GM12878 (cell line): Measurements from ENCODE around the gene ZNF592.

Experiments
- CHD1 ChIP-seq: IDR thresholded peaks from 2 replicates; pipeline ENCODE4 v1.6.1; 2012; ENCODE audit warnings: low read depth, low read length, improper control_type of control experiment
- EZH2 ChIP-seq: IDR thresholded peaks from 2 replicates; pipeline ENCODE4 v1.6.1; 2012; ENCODE audit warnings: low read depth, mild to moderate bottlenecking, control low read depth, inconsistent platforms, low read length, borderline replicate concordance; ENCODE audit not compliant: control insufficient read depth
- FOS ChIP-seq: IDR thresholded peaks from 3 replicates; pipeline ENCODE4 v1.6.1; 2011; ENCODE audit warnings: borderline replicate concordance; ENCODE audit not compliant: insufficient read length; ENCODE audit errors: extremely low read depth
- JUND ChIP-seq: IDR thresholded peaks from 2 replicates; pipeline ENCODE4 v1.6.1; 2012; ENCODE audit warnings: low read depth, mild to moderate bottlenecking, low read length, improper control_type of control experiment, moderate library complexity
- RAD21 ChIP-seq: IDR thresholded peaks from 2 replicates; pipeline ENCODE4 v1.6.1; 2011; ENCODE audit warnings: mild to moderate bottlenecking, low read depth, low read length, moderate library complexity; ENCODE audit not compliant: insufficient read depth
- REST ChIP-seq: IDR thresholded peaks from 2 replicates; pipeline ENCODE4 v1.6.1; 2012; ENCODE audit warnings: mild to moderate bottlenecking, low read depth, low read length
- SMC3 ChIP-seq: IDR thresholded peaks from 2 replicates; pipeline ENCODE4 v1.6.1; 2011; ENCODE audit warnings: low read length, improper control_type of control experiment, borderline replicate concordance
- SUZ12 ChIP-seq: fragments of 200-600 bp; sonication (generic); IDR thresholded peaks from one replicate; pipeline ENCODE4 v1.6.1; 2018; ENCODE audit warnings: antibody characterized with exemption, mild to moderate bottlenecking; ENCODE audit not compliant: unreplicated experiment
- ZNF384 ChIP-seq: IDR thresholded peaks from 2 replicates; pipeline ENCODE4 v1.6.1; 2012; ENCODE audit warnings: low read depth, mild to moderate bottlenecking, low read length, improper control_type of control experiment, borderline replicate concordance

- TF ChIP-seq FOS (no peak), JUND (no peak), SUZ12 (no peak), SMC3 (no peak), RAD21 (no peak), REST (no peak), EZH2 (no peak), CHD1 (no peak), ZNF384 (no peak)
Measured at GRCh38 chr15:84813435-84813834, 65.0 kb downstream of the ZNF592 start.
